ENCODE data around the gene CAGE1.

The CAGE1 gene

GRCh38 chr6:7301702-7302101, 87.8 kb downstream of the CAGE1 start:
- DNase-seq, result no peak

- DNase-seq, result no peak
Observed at GRCh38 chr6:7300926-7301325, 88.6 kb downstream of the CAGE1 start.

GRCh38 chr6:7298113-7298512, 91.4 kb downstream of the CAGE1 start:
- no peak for DNase-seq

GRCh38 chr6:7296602-7297001, 92.9 kb downstream of the CAGE1 start:
- no peak for DNase-seq

GRCh38 chr6:7295916-7296315, 93.6 kb downstream of the CAGE1 start:
- DNase-seq, result no peak

GRCh38 chr6:7292596-7293255, 96.8 kb downstream of the CAGE1 start:
- no peak for DNase-seq

- DNase-seq, result no peak
Observed at GRCh38 chr6:7290079-7290478, 99.5 kb downstream of the CAGE1 start.

- DNase-seq, result no peak
Observed at GRCh38 chr6:7285416-7285815, 104.1 kb downstream of the CAGE1 start.

- DNase-seq, result peak in 1 of 2 experiments; percentile 7
Observed at GRCh38 chr6:7283676-7284075, 105.9 kb downstream of the CAGE1 start.

- peak in 1 of 2 experiments; percentile 22 for DNase-seq
Observed at GRCh38 chr6:7282097-7282906, 107.2 kb downstream of the CAGE1 start.
